HEK293T (cell line): ENCODE data around the gene FOXO3.

ENCODE experiments used
- CTCF ChIA-PET: fragments of 350-600 bp; formaldehyde crosslinking; extraction: SDS; loops from one replicate; lab custom pipeline; 2021; ENCODE audit warnings: antibody characterized with exemption, inconsistent platforms; lab: Yijun Ruan, JAX
- POLR2A ChIA-PET: fragments of 350-600 bp; formaldehyde crosslinking; extraction: SDS; loops from one replicate; lab custom pipeline; 2020; ENCODE audit warnings: antibody characterized with exemption, inconsistent platforms; lab: Yijun Ruan, JAX
- DNase-seq: peaks from one replicate; pipeline ENCODE4 v3.0.0; 2012; ENCODE audit warnings: mixed read lengths; ENCODE audit errors: extremely low spot score
- ARNT ChIP-seq: fragments of 450-650 bp; IDR thresholded peaks from 2 replicates; pipeline ENCODE4 v1.6.1; 2017; ENCODE audit warnings: mild to moderate bottlenecking
- BHLHE40 ChIP-seq: fragments of 450-650 bp; IDR thresholded peaks from 2 replicates; pipeline ENCODE4 v1.6.1; 2016; ENCODE audit warnings: mild to moderate bottlenecking, moderate library complexity, borderline replicate concordance
- CTBP1 ChIP-seq: fragments of 450-650 bp; IDR thresholded peaks from 2 replicates; pipeline ENCODE4 v1.6.1; 2016; ENCODE audit warnings: borderline replicate concordance
- ELF4 ChIP-seq: fragments of 450-650 bp; IDR thresholded peaks from 2 replicates; pipeline ENCODE4 v1.6.1; 2017; ENCODE audit warnings: antibody characterized with exemption
- FOXA1 ChIP-seq: fragments of 450-650 bp; IDR thresholded peaks from 2 replicates; pipeline ENCODE4 v1.6.1; 2016; ENCODE audit warnings: mild to moderate bottlenecking
- FOXK2 ChIP-seq: fragments of 450-650 bp; IDR thresholded peaks from 2 replicates; pipeline ENCODE4 v1.6.1; 2016; ENCODE audit warnings: mild to moderate bottlenecking
- FOXM1 ChIP-seq: fragments of 450-650 bp; IDR thresholded peaks from 2 replicates; pipeline ENCODE4 v1.6.1; 2017; ENCODE audit warnings: mild to moderate bottlenecking, borderline replicate concordance
- HDGF ChIP-seq: fragments of 450-650 bp; IDR thresholded peaks from 2 replicates; pipeline ENCODE4 v1.6.1; 2017; ENCODE audit warnings: antibody characterized with exemption, borderline replicate concordance
- L3MBTL2 ChIP-seq: fragments of 450-650 bp; conservative IDR thresholded peaks from 2 replicates; pipeline ENCODE4 v1.6.1; 2016; ENCODE audit warnings: mild to moderate bottlenecking
- LEF1 ChIP-seq: fragments of 450-650 bp; IDR thresholded peaks from 2 replicates; pipeline ENCODE4 v1.6.1; 2017; ENCODE audit warnings: mild to moderate bottlenecking, borderline replicate concordance
- NFRKB ChIP-seq: fragments of 450-650 bp; IDR thresholded peaks from 2 replicates; pipeline ENCODE4 v1.6.1; 2016; ENCODE audit warnings: mild to moderate bottlenecking, moderate library complexity
- SP1 ChIP-seq: fragments of 450-650 bp; IDR thresholded peaks from 2 replicates; pipeline ENCODE4 v1.6.1; 2017
- SUZ12 ChIP-seq: fragments of 450-650 bp; IDR thresholded peaks from 2 replicates; pipeline ENCODE4 v1.6.1; 2016; ENCODE audit warnings: mild to moderate bottlenecking
- TARDBP ChIP-seq: fragments of 450-650 bp; IDR thresholded peaks from 2 replicates; pipeline ENCODE4 v1.6.1; 2016
- ZNF384 ChIP-seq: fragments of 450-650 bp; IDR thresholded peaks from 2 replicates; pipeline ENCODE4 v1.6.1; 2016
- TF ChIP-seq, protein P1 (sequence below): fragments of 450-650 bp; IDR thresholded peaks from 2 replicates; pipeline ENCODE4 v1.6.1; 2016

Gene FOXO3

DNA sequence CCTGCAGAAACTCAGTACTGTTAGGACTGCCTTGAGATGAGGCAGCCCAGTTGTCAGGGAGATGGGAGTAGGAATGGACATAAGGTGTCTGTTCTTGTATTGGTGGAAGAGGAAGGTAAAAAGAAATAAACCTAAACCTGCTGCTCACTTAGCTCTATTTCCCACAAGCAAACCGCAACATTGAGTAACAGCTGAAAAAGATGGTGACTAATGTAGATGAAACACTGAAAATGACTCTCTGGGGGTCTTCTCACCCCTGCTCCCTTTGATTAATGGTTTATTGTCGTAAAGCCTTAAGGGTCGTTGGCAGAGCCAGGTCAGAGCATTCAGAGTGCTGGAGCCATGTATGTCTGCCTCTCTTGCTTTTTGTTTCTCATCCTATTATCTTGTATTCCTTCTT is 87.5 kb downstream of the FOXO3 start:
- CTCF ChIA-PET, result no interaction called here
- POLR2A ChIA-PET, result interaction anchor here (1.2 kb wide), 1 partner anchor 28 kb away, joined by 3 read pairs; no protein-coding TSS in a partner anchor
- TF ChIP-seq SUZ12, result no peak
- TF ChIP-seq HDGF, result no peak
- no peak for TF ChIP-seq FOXA1
- no peak for TF ChIP-seq SP1
- TF ChIP-seq BHLHE40, result no peak
- no peak for TF ChIP-seq FOXM1
- no peak for TF ChIP-seq CTBP1
- no peak for TF ChIP-seq NFRKB
- no peak for TF ChIP-seq LEF1
- no peak for TF ChIP-seq FOXK2
- no peak for TF ChIP-seq ZNF384
- TF ChIP-seq ELF4, result no peak
- TF ChIP-seq TARDBP, result no peak
- TF ChIP-seq ARNT, result no peak
- no peak for TF ChIP-seq L3MBTL2
- TF ChIP-seq, protein P1, sequence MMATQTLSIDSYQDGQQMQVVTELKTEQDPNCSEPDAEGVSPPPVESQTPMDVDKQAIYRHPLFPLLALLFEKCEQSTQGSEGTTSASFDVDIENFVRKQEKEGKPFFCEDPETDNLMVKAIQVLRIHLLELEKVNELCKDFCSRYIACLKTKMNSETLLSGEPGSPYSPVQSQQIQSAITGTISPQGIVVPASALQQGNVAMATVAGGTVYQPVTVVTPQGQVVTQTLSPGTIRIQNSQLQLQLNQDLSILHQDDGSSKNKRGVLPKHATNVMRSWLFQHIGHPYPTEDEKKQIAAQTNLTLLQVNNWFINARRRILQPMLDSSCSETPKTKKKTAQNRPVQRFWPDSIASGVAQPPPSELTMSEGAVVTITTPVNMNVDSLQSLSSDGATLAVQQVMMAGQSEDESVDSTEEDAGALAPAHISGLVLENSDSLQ, result no peak
- DNase-seq, result no peak

DNA sequence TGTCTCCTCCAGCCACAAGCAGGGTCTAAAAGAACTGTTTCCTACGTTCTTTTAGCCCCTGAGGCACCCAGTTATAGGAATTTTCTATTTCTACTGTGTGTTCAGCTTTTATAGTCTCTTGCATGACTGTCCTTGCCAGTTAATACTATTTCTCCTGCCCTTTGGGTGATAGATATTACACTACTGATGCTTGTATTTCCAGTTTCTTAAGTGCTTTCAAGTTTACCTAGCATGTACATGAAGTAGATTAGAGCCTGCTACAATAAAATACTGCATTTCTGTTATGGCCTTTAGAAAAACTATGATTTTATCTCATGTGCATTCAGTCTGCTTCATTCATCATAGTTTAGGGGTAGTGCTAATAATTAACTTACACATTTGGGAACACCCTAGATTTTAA is 89.6 kb downstream of the FOXO3 start:
- ChIA-PET CTCF (interaction anchor here (0.6 kb wide), 1 partner anchor 77 kb away, joined by 3 read pairs; no protein-coding TSS in a partner anchor), POLR2A (no interaction called here)
- no peak for TF ChIP-seq FOXK2
- no peak for TF ChIP-seq ZNF384
- no peak for TF ChIP-seq TARDBP
- TF ChIP-seq FOXM1, result no peak
- no peak for TF ChIP-seq BHLHE40
- no peak for TF ChIP-seq SUZ12
- no peak for DNase-seq

DNA sequence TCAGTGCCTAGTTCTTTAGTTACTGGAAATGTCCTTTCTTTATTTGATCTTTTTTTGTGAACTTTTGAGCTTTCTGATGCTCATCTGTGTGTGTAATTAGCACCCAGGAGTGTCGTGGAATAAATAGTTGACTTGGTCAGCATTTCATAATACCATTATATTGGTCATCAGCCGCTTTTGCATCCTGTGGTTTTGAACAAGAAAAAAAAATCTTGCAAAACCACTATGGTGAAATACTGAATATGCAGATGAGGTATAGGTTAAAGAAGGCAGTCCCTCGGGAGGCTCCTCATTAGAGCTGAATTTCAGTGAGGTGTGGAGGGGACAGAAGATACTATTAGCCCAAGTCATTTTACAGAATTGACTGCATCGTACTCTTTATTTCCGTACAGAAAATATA is 90.1 kb downstream of the FOXO3 start:
- no peak for TF ChIP-seq FOXM1
- no peak for TF ChIP-seq ARNT
- no peak for TF ChIP-seq ZNF384
- TF ChIP-seq LEF1, result no peak
- TF ChIP-seq SP1, result no peak
- no peak for TF ChIP-seq TARDBP
- no peak for TF ChIP-seq CTBP1
- TF ChIP-seq NFRKB, result no peak
- TF ChIP-seq SUZ12, result no peak
- TF ChIP-seq, protein P1, result no peak
- no peak for TF ChIP-seq FOXK2
- TF ChIP-seq L3MBTL2, result no peak
- TF ChIP-seq HDGF, result no peak
- ChIA-PET CTCF (interaction anchor here (0.6 to 0.8 kb wide), 2 partner anchors 64 to 77 kb away, joined by 3 to 5 read pairs; no protein-coding TSS in a partner anchor), POLR2A (no interaction called here)
- DNase-seq, result no peak

DNA sequence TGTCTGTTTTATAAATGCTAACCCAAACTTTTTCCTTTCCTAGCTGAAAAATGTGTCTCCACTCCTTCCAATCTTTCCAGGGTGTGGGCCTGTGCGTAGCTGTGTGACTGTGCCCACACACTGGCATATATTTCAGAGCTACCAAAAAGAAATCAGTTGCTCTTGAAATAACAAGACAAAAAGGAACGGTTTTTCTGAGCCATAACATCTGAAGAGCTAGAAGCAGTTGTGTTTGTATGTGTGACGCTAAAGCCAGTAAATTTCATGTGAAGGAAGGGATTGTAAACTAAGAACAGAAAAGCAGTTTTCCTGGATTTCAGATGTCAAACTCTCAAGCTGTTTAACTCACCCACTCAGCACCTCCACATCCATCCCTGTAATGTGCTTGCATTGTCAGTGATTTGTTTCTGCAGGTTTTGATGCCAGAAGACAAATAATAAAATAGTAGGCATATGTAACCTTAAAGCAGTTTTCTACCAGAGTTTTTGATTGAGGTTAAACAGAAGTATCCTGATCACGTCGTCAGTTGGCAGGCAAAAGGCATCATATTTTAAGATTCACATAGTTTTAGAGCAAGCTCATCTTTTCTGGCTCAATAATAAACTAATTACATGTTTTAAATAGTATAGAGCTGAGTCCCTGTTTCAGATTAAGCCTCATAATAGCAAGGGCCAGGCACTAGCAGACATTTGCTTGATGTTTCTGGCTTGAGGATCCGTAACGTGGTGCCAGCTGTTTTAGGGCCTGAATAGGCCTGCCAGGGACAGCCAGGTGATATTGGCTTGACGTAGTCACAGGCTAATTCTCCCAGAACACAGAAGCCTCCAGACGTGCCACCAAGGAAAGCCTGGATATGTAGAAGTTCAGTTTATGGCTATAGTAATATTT is 90.9 kb downstream of the FOXO3 start:
- CTCF ChIA-PET, result interaction anchor here (0.8 kb wide), 1 partner anchor 63 kb away, joined by 5 read pairs; no protein-coding TSS in a partner anchor
- TF ChIP-seq, protein P1, result no peak
- no peak for TF ChIP-seq SP1
- no peak for TF ChIP-seq L3MBTL2
- TF ChIP-seq FOXK2, result no peak
- TF ChIP-seq NFRKB, result no peak
- no peak for TF ChIP-seq TARDBP
- TF ChIP-seq LEF1, result no peak
- TF ChIP-seq ARNT, result no peak
- TF ChIP-seq ELF4, result no peak
- no peak for TF ChIP-seq ZNF384
- TF ChIP-seq FOXM1, result no peak
- TF ChIP-seq CTBP1, result no peak
- TF ChIP-seq BHLHE40, result no peak
- no peak for TF ChIP-seq FOXA1
- no peak for TF ChIP-seq HDGF
- DNase-seq, result no peak
- POLR2A ChIA-PET, result no interaction called here

DNA sequence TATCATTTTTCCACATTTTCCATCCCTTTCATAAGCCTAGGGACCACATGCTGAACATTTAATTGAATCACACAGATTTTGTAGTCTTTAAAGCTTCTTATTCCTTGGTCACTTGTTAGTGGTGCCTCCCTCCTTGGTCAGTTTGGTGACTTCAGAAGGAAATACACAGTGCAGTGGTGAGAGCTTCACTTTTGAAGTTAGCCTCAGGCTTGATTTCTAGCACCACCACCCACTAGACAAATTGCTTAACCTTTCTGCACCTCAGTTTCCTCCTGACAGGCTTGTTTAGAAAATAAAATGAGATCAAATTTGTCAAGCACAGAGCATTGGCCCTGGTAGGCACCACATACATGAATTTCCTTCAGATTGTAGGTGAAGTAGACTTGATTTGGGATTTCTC is 91.7 kb downstream of the FOXO3 start:
- POLR2A ChIA-PET, result no interaction called here

More for the DNA sequence above, 91.7 kb downstream of the FOXO3 start:
- DNase-seq, result no peak
- TF ChIP-seq LEF1 (no peak), FOXK2 (no peak), FOXM1 (no peak), FOXA1 (no peak), ZNF384 (no peak), SUZ12 (no peak), ELF4 (no peak), SP1 (no peak), L3MBTL2 (no peak), TARDBP (no peak), BHLHE40 (no peak), HDGF (no peak), ARNT (no peak), CTBP1 (no peak)
- TF ChIP-seq, protein P1, result no peak
- CTCF ChIA-PET, result interaction anchor here (0.6 kb wide), 1 partner anchor 128 kb away, joined by 6 read pairs; no protein-coding TSS in a partner anchor
